K562 (cell line): ENCODE data around the gene PSMB7. TPM values are rescaled to one million over a fixed set of nuclear protein-coding genes. Genes with fewer than 3 reads are reported as not detected.
A peak's percentile ranks its signal among the peaks of the same experiment; 100 is the strongest.

Experiments used
- ATAC-seq: fragments of 200-7000 bp; cut with Tn5 transposase; 3 replicates; pipeline ENCODE4 v1.9.1; 2020; ENCODE audit warnings: moderate library complexity
- BruUV-seq: library from RNA; stranded (reverse); fragments of 400-500 nt; replicated peaks from 2 replicates; lab custom pipeline; 2021; lab: Mats Ljungman, UMichigan
- CTCF ChIA-PET: fragments of 300-600 bp; formaldehyde crosslinking; extraction: SDS; loops from one replicate; lab custom pipeline; 2021; ENCODE audit warnings: low intra/inter-chr PET ratio; lab: Yijun Ruan, JAX
- POLR2A ChIA-PET: fragments of 300-600, 350-650 bp; sonication (Branson Sonifier 250); formaldehyde crosslinking; extraction: SDS; loops from one replicate; lab custom pipeline; 2021; ENCODE audit warnings: antibody characterized with exemption, inconsistent platforms; lab: Yijun Ruan, JAX
- DNase-seq, 4 experiments: peaks; one replicate each; pipeline versions ENCODE4 v3.0.0 to v3.0.0-alpha.2; 2011 to 2018; ENCODE audit warnings: low spot score in 3 of 4, mixed read lengths in 3 of 4; ENCODE audit errors: extremely low read depth in 1 of 4
- FAIRE-seq: peaks from 2 replicates; lab custom pipeline; 2011; peaks lifted over from hg19 to GRCh38; lab: Jason Lieb, UNC
- H2AFZ ChIP-seq: 2 replicates; pipeline ENCODE4 v1.6.0; 2011; ENCODE audit warnings: low read depth, low read length, control low read depth, inconsistent platforms
- H3K27ac ChIP-seq: fragments of 200-600 bp; 3 replicates; pipeline ENCODE4 v1.8.0; 2011; ENCODE audit warnings: low read depth, mild to moderate bottlenecking, control low read depth, inconsistent platforms, low read length, moderate library complexity, mixed read lengths; ENCODE audit errors: extremely low read depth
- H3K27me3 ChIP-seq, 2 experiments: fragments of 300-600 bp in 1 of 2; 2 replicates in 1 of 2; 3 replicates in 1 of 2; pipeline versions ENCODE4 v1.6.0 to v1.8.0; 2011; ENCODE audit warnings: inconsistent platforms in 2 of 2, low read length in 2 of 2, mild to moderate bottlenecking in 1 of 2, mixed read lengths in 1 of 2, moderate library complexity in 1 of 2; ENCODE audit not compliant: control insufficient read depth in 2 of 2, insufficient read depth in 2 of 2
- H3K36me3 ChIP-seq: fragments of 300-600 bp; 3 replicates; pipeline ENCODE4 v1.8.0; 2011; ENCODE audit warnings: mild to moderate bottlenecking, low read length, inconsistent platforms; ENCODE audit not compliant: control insufficient read depth, insufficient read depth
- H3K4me1 ChIP-seq, 2 experiments: fragments of 200-600 bp in 1 of 2; replicated peaks in 1 of 2; 2 replicates in 1 of 2; 3 replicates in 1 of 2; pipeline versions ENCODE4 v1.5.1 to v1.8.0; 2011; ENCODE audit warnings: inconsistent platforms in 2 of 2, low read length in 2 of 2, mild to moderate bottlenecking in 1 of 2, mixed read lengths in 1 of 2, moderate library complexity in 1 of 2; ENCODE audit not compliant: control insufficient read depth in 2 of 2, insufficient read depth in 2 of 2
- H3K4me2 ChIP-seq: 2 replicates; pipeline ENCODE4 v1.6.1; 2011; ENCODE audit warnings: low read length, control low read depth, inconsistent platforms, mixed read lengths; ENCODE audit not compliant: insufficient read depth
- H3K4me3 ChIP-seq: fragments of 200-600 bp; sonication (generic), shearing (Covaris generic); 2 replicates; pipeline ENCODE4 v1.5.1; 2016; ENCODE audit warnings: control low read depth, inconsistent platforms
- H3K79me2 ChIP-seq: fragments of 200-600 bp; 3 replicates; pipeline ENCODE4 v1.8.0; 2011; ENCODE audit warnings: low read length, inconsistent platforms; ENCODE audit not compliant: control insufficient read depth, insufficient read depth
- H3K9ac ChIP-seq, 2 experiments: 2 replicates each; pipeline versions ENCODE4 v1.6.0 to v1.6.1; 2011; ENCODE audit warnings: low read depth in 2 of 2, low read length in 2 of 2, control low read depth in 1 of 2, inconsistent platforms in 1 of 2, mild to moderate bottlenecking in 1 of 2, mixed read lengths in 1 of 2; ENCODE audit not compliant: insufficient read depth in 1 of 2
- H3K9me1 ChIP-seq: one replicate; pipeline ENCODE4 v1.6.0; 2011; ENCODE audit warnings: inconsistent platforms, mild to moderate bottlenecking, low read length, moderate library complexity; ENCODE audit not compliant: control insufficient read depth, insufficient read depth
- H3K9me3 ChIP-seq: replicated peaks from 2 replicates; pipeline ENCODE4 v1.5.1; 2011; ENCODE audit warnings: low read depth, low read length, inconsistent platforms; ENCODE audit not compliant: control insufficient read depth, insufficient read depth
- H4K20me1 ChIP-seq: replicated peaks from 2 replicates; pipeline ENCODE4 v1.6.1; 2011; ENCODE audit warnings: low read length, inconsistent platforms, mixed read lengths; ENCODE audit not compliant: control insufficient read depth, insufficient read depth
- C11orf30 ChIP-seq: fragments of 450-650 bp; IDR thresholded peaks from 2 replicates; pipeline ENCODE4 v1.6.1; 2016; ENCODE audit warnings: low read depth, mild to moderate bottlenecking
- CBFA2T3 ChIP-seq: fragments of 450-650 bp; IDR thresholded peaks from 2 replicates; pipeline ENCODE4 v1.6.1; 2017
- DPF2 ChIP-seq: fragments of 450-650 bp; IDR thresholded peaks from 2 replicates; pipeline ENCODE4 v1.6.1; 2016
- MAFF ChIP-seq: IDR thresholded peaks from 2 replicates; pipeline ENCODE4 v1.6.1; 2012; ENCODE audit warnings: low read length, improper control_type of control experiment
- MTA2 ChIP-seq: fragments of 450-650 bp; IDR thresholded peaks from 2 replicates; pipeline ENCODE4 v1.6.1; 2016; ENCODE audit warnings: low read depth
- RAD21 ChIP-seq, 2 experiments: fragments of 250-450 bp in 1 of 2; fragments of 450-650 bp in 1 of 2; sonication (Bioruptor Pico) in 1 of 2; formaldehyde crosslinking in 1 of 2; IDR thresholded peaks in 1 of 2; conservative IDR thresholded peaks in 1 of 2; 2 replicates each; pipeline versions ENCODE4 v1.4.0 to v1.8.0; 2020 to 2022; ENCODE audit warnings: mild to moderate bottlenecking in 2 of 2, moderate library complexity in 1 of 2
- SLC30A9 ChIP-seq: fragments of 250-450 bp; sonication (Bioruptor Pico); IDR thresholded peaks from 2 replicates; pipeline ENCODE4 v1.8.0; 2022; ENCODE audit warnings: mild to moderate bottlenecking, moderate library complexity
- SMARCE1 ChIP-seq: fragments of 450-650 bp; IDR thresholded peaks from 2 replicates; pipeline ENCODE4 v1.7.1; 2016; ENCODE audit warnings: mild to moderate bottlenecking
- ZEB2 ChIP-seq: fragments of 450-650 bp; IDR thresholded peaks from 2 replicates; pipeline ENCODE4 v1.6.1; 2016
- ZKSCAN8 ChIP-seq: fragments of 200-800 bp; sonication (Bioruptor generic); IDR thresholded peaks from 2 replicates; pipeline ENCODE4 v1.6.1; 2016; ENCODE audit warnings: missing genetic modification characterization, missing compliant biosample characterization
- ZNF57 ChIP-seq: fragments of 450-650 bp; formaldehyde crosslinking; IDR thresholded peaks from 2 replicates; pipeline ENCODE4 v1.4.0; 2020; ENCODE audit warnings: mild to moderate bottlenecking, moderate library complexity
- WGBS: fragments of 100-300 bp; shearing (Covaris generic); methylation state at CpG from one replicate; pipeline ENCODE4 v1.1.6; 2016; ENCODE audit warnings: low coverage, mixed read lengths; ENCODE audit not compliant: insufficient coverage; ENCODE audit errors: missing lambda C conversion rate; 5-methylcytosine and 5-hydroxymethylcytosine counted together
- in situ Hi-C: fragments of 300-500 bp; cut with MboI; formaldehyde crosslinking; loops from 4 replicates; pipeline ENCODE4 v1.15.0; 2018; ENCODE audit warnings: inconsistent platforms, mixed read lengths
- intact Hi-C: fragments of 100-400 bp; cut with micrococcal nuclease; formaldehyde crosslinking; loops from 2 replicates; pipeline ENCODE4 v1.14.2; 2022
- polyA plus RNA-seq, 8 experiments: library from polyadenylated mRNA; depleted of rRNA in 4 of 8; stranded (reverse) in 5 of 8; unstranded in 3 of 8; fragments of >200 nt; fragmentation: Nextera tagmentation in 2 of 8; fragmentation: Illumina TruSeq in 1 of 8; extraction: Ambion mirVana in 2 of 8; extraction: Trizol in 1 of 8; gene quantifications; 2 replicates each; pipeline versions ENCODE4 v1.2.1 to v1.2.3, GENCODE V29; 2011 to 2014; ENCODE audit warnings: inconsistent platforms in 1 of 8, missing spikeins in 1 of 8
- total RNA-seq, 7 experiments: library from RNA; depleted of rRNA in 6 of 7; stranded (reverse); fragments of >200 nt in 6 of 7; fragmentation: Illumina TruSeq in 2 of 7; extraction: Trizol in 2 of 7; gene quantifications; 2 replicates each; pipeline versions ENCODE4 v1.2.1 to v1.2.3, GENCODE V29; 2011 to 2021; ENCODE audit warnings: low replicate concordance in 1 of 7
- TF ChIP-seq, protein P1 (sequence below): sonication (generic); formaldehyde crosslinking; IDR thresholded peaks from 2 replicates; pipeline ENCODE4 v1.8.1; 2023; ENCODE audit warnings: mild to moderate bottlenecking, missing genetic modification reagents
- TF ChIP-seq, protein P2 (sequence below), 2 experiments: fragments of 450-650 bp in 1 of 2; sonication (generic) in 1 of 2; formaldehyde crosslinking in 1 of 2; IDR thresholded peaks in 1 of 2; conservative IDR thresholded peaks in 1 of 2; 2 replicates each; pipeline versions ENCODE4 v1.6.1 to v1.8.1; 2016 to 2023; ENCODE audit warnings: mild to moderate bottlenecking in 2 of 2, moderate library complexity in 2 of 2, inconsistent platforms in 1 of 2, missing genetic modification reagents in 1 of 2
- TF ChIP-seq, protein P3 (sequence below), 3 experiments: IDR thresholded peaks in 2 of 3; conservative IDR thresholded peaks in 1 of 3; 2 replicates each; pipeline ENCODE4 v1.5.1; 2011 to 2012; ENCODE audit warnings: low read length in 3 of 3, mild to moderate bottlenecking in 3 of 3, control low read depth in 2 of 3, improper control_type of control experiment in 1 of 3, inconsistent platforms in 1 of 3, low read depth in 1 of 3, mixed read lengths in 1 of 3, moderate library complexity in 1 of 3; ENCODE audit not compliant: insufficient read depth in 2 of 3
- TF ChIP-seq, protein P4 (sequence below): sonication (generic); formaldehyde crosslinking; IDR thresholded peaks from 2 replicates; pipeline ENCODE4 v1.8.1; 2023; ENCODE audit warnings: mild to moderate bottlenecking, missing genetic modification reagents

The PSMB7 gene
- total and polyA plus RNA-seq, 9 of the 15 experiments (the other 6 are each of a cell fraction or from before 2014, with no cell fraction given): 321 to 978 (median 407) TPM

DNA sequence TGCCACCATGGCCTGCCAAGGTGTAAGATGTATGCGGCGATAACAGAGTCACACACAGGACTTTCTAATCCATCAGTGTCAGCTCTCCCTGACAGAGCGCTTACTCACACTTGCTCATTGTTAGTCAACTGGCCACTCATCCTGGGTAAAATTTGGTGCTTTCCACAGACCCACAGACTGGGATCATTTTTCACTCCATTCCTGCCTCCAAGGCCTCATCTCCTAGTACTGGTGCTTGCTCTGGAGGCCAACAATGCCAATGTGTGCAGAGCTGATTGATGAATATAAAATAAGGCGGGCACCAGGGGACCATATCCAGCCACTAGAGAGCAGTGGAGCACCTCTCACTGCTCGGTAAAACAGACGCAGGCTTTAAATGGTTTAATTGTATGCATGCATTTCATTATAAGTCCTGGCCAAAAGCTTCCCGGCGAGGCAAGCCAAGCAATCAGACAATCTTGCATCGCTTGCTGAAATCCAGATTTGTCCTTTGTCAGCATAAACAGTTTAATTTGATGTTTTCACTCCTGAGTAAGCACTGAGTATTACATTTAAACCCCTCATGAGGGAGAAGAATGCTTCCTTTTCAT, 22.3 kb downstream of the PSMB7 start:
- Histone ChIP-seq H3K4me2 (peak overlapping the region; percentile 46), H3K9me3 (no peaks in the 10 kb centered on the region), H2AFZ (no peak overlapping the region), H3K27me3 (no peaks in the 10 kb centered on the region), H3K9ac (no peak overlapping the region), H3K36me3 (peaks cover 56% of the 10 kb centered on the region), H3K4me3 (no peak overlapping the region), H4K20me1 (peaks cover 27% of the 10 kb centered on the region; the same call in 1 of the 2 replicates), H3K4me1 (peaks cover 31 to 57% of the 10 kb centered on the region in 2 experiments), H3K79me2 (peaks cover 96% of the 10 kb centered on the region), H3K27ac (peak overlapping the region; percentile 16; the same call in 2 of the 3 replicates), H3K9me1 (no peaks in the 10 kb centered on the region)
- WGBS: 2% methylated on average over 9 of the region's 9 CpGs
- ChIA-PET POLR2A (interaction anchor here (0.6 to 1.9 kb wide), 9 partner anchors 9 to 264 kb away, joined by 3 to 6 read pairs (median 4); no protein-coding TSS in a partner anchor), CTCF (no interaction called here)
- in situ Hi-C loops: no loop called here
- ATAC-seq (peak; percentile 73), DNase-seq (peak; percentile 47 to 66 (median 52)), FAIRE-seq (peak; percentile 82)
- no TSS peak for BruUV-seq
- intact Hi-C loops: loop anchor here (5.0 kb wide), 1 partner anchor 71 kb away; no protein-coding TSS in a partner anchor
- TF ChIP-seq MTA2: 0 out of 2 replicates have a peak, but pooled peaks have one; percentile 11
- peak; percentile 62 for TF ChIP-seq MAFF
- TF ChIP-seq ZKSCAN8: no peak
- no peak for TF ChIP-seq ZNF57 (CRISPR knock-in tag)
- TF ChIP-seq, protein P1, sequence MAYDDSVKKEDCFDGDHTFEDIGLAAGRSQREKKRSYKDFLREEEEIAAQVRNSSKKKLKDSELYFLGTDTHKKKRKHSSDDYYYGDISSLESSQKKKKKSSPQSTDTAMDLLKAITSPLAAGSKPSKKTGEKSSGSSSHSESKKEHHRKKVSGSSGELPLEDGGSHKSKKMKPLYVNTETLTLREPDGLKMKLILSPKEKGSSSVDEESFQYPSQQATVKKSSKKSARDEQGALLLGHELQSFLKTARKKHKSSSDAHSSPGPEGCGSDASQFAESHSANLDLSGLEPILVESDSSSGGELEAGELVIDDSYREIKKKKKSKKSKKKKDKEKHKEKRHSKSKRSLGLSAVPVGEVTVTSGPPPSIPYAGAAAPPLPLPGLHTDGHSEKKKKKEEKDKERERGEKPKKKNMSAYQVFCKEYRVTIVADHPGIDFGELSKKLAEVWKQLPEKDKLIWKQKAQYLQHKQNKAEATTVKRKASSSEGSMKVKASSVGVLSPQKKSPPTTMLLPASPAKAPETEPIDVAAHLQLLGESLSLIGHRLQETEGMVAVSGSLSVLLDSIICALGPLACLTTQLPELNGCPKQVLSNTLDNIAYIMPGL (CRISPR knock-in tag): no peak
- peak; percentile 15 to 42 for TF ChIP-seq RAD21 (CRISPR knock-in tag; conservative IDR thresholded peaks at IDR 0.05 in 1 of 2, IDR thresholded peaks at IDR 0.05 in 1 of 2)
- TF ChIP-seq SMARCE1: peak; percentile 64; the same call in 1 of the 2 replicates
- peak; percentile 24; the same call in 1 of the 2 replicates for TF ChIP-seq CBFA2T3
- no peak for TF ChIP-seq SLC30A9 (CRISPR knock-in tag)
- TF ChIP-seq, protein P2, sequence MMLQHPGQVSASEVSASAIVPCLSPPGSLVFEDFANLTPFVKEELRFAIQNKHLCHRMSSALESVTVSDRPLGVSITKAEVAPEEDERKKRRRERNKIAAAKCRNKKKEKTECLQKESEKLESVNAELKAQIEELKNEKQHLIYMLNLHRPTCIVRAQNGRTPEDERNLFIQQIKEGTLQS (IDR thresholded peaks at IDR 0.05): peak; percentile 61
- TF ChIP-seq, protein P2 (CRISPR knock-in tag; conservative IDR thresholded peaks at IDR 0.05): no peak
- TF ChIP-seq ZEB2: peak; percentile 66
- TF ChIP-seq, protein P3, sequence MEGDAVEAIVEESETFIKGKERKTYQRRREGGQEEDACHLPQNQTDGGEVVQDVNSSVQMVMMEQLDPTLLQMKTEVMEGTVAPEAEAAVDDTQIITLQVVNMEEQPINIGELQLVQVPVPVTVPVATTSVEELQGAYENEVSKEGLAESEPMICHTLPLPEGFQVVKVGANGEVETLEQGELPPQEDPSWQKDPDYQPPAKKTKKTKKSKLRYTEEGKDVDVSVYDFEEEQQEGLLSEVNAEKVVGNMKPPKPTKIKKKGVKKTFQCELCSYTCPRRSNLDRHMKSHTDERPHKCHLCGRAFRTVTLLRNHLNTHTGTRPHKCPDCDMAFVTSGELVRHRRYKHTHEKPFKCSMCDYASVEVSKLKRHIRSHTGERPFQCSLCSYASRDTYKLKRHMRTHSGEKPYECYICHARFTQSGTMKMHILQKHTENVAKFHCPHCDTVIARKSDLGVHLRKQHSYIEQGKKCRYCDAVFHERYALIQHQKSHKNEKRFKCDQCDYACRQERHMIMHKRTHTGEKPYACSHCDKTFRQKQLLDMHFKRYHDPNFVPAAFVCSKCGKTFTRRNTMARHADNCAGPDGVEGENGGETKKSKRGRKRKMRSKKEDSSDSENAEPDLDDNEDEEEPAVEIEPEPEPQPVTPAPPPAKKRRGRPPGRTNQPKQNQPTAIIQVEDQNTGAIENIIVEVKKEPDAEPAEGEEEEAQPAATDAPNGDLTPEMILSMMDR (IDR thresholded peaks at IDR 0.05 in 2 of 3, conservative IDR thresholded peaks at IDR 0.05 in 1 of 3; ENCODE audit: insufficient read depth in 2 of 3, low read depth in 1 of 3, low read length in 3 of 3): peak; percentile 55 to 77 (median 73)
- peak; percentile 71 for TF ChIP-seq C11orf30
- peak; percentile 81 for TF ChIP-seq DPF2
- TF ChIP-seq, protein P4, sequence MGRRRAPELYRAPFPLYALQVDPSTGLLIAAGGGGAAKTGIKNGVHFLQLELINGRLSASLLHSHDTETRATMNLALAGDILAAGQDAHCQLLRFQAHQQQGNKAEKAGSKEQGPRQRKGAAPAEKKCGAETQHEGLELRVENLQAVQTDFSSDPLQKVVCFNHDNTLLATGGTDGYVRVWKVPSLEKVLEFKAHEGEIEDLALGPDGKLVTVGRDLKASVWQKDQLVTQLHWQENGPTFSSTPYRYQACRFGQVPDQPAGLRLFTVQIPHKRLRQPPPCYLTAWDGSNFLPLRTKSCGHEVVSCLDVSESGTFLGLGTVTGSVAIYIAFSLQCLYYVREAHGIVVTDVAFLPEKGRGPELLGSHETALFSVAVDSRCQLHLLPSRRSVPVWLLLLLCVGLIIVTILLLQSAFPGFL: peak; percentile 73; the same call in 1 of the 2 replicates
